ENCODE measurements around the gene ARHGAP44. TPM values are rescaled to one million over a fixed set of nuclear protein-coding genes. Genes with fewer than 3 reads are reported as not detected.
A peak's percentile ranks its signal among the peaks of the same experiment; 100 is the strongest.
"Not testable (repeated sequence)": the region's sequence is repeated elsewhere in the genome, so short reads cannot be mapped to it uniquely, and the experiment has no call there.

ARHGAP44 gene
- polyA plus RNA-seq, 12 donors, result 3.6 to 10.7 (median 5.1) TPM; not detected in 1

DNA sequence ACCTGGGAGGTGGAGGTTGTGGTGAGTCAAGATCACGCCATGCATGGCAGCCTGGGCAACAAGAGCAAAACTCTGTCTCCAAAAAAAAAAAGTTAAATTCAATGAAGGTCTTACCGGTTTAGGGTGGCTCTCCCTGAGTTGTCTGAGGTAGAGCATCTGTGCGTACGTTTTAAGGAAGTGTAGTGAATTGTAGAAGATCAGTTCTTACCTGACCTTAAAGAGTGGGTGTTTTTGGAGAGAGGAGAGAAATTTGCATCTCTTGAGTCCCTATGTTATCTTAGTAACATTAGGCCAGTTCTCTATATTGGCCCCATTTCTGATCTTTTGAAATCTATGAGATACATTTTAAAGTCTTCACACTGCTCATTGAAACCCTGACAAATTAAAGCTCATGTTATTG, 172.4 kb downstream of the ARHGAP44 start:
- no peak for DNase-seq

DNA sequence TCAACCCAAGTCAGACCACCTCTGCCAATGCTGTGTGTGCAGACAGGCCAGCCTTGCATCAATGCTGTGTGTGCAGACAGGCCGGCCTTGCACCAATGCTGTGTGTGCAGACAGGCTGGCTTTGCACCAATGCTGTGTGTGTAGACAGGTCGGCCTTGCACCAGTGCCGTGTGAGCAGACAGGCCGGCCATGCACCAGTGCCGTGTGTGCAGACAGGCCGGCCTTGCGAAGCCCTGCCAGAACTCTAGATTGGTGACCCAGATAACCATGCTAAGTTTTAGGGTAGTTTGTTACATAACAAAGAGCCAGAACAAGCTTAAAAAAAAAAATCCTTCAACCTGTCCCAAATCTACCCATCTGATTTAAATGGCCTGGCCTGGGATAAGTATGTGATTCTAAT, 174.2 kb downstream of the ARHGAP44 start:
- no peak for DNase-seq

DNA sequence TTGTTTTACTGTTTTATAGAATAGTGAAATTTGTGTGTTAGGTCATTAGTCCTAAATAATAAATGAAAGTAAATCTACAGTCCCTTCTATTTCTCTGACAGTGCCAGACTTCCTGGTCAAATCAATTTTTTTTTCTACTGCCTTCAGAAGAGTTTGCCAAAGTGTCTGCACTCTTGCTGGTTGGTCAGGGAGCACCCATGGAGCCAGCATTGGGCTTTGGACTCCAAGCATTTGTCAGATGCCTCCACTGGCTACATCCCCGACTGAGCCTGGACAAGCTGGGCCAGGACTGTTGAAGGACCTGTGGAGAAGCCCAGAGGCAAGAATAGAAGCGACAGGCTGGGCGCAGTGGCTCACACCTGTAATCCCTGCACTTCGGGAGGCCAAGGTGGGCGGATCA, 174.9 kb downstream of the ARHGAP44 start:
- DNase-seq, result no peak

DNA sequence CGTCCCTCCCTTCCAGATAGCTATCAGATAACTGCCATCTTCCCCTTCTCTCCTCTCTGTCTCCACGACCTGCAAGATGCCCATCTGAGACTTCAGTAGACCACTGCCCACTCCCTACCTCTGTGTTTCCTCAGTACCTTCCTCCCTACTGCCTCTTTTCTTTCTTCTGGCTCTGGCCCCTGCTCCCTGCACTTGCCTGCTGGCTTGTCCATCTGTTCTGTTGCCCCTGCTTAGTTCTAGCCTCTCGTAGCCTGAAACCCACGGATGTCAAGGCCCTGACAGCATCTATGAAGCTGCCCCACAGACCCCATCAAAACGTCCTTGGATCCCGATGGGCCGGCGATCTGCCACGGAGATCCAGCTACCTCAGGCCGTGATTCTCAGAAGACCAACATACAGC, 175.5 kb downstream of the ARHGAP44 start:
- DNase-seq, result no peak

DNA sequence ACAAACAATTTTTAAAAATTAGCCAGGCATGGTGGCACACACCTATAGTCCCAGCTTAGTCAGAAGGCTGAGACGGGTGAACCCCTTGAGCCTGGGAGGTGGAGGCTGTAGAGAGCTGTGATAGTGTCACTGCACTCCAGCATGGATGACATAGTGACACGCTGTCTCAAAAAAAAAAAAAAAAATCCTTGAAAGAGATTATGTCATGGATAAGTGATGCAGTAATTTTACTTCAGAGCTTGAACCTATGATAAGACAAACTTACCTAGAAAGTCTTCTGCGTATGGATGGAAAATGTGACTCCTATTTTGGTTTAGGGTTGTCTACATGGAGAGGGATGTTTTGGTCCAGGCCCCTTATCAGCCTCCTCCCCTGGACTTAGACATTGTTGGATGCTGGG, 176.7 kb downstream of the ARHGAP44 start:
- no peak for DNase-seq

DNA sequence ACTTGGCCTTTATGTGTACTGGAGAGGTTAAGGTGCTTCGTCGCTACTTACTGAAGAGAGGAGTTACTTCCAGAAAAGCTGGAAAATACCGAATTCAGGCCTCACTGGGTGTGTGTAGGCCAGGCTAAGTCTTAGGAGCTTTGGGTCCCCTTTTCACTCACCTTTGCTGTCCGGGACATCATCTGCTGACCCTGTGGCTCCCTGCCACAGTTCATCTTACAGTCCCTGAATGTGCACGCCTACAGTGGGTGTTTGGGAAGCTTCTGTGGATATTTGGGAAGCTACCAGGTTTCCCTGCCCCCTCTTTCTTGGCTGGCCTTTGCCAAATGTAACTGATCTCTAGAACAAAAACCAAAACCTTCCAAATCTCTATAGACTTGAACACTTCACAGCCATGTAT, 177.1 kb downstream of the ARHGAP44 start:
- no peak for DNase-seq

DNA sequence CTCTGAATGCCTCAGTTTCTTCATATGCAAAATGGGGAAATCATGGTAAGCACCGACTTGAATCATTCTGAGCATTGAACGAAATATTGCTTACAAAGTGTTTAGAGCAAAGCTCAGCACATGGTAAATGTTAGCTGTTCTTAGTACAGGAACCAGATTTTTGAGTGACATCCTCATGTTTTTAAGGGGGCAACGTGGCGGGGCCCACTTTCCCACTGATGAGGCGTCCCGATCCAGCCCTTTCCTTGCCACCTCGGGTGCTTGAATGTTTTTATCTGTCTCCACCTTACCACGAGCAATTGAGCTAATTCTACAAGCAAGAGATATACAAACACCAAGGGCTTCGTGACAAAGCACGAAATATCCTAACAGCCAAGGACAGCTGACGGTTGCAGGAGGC, 178.7 kb downstream of the ARHGAP44 start:
- no peak for DNase-seq

DNA sequence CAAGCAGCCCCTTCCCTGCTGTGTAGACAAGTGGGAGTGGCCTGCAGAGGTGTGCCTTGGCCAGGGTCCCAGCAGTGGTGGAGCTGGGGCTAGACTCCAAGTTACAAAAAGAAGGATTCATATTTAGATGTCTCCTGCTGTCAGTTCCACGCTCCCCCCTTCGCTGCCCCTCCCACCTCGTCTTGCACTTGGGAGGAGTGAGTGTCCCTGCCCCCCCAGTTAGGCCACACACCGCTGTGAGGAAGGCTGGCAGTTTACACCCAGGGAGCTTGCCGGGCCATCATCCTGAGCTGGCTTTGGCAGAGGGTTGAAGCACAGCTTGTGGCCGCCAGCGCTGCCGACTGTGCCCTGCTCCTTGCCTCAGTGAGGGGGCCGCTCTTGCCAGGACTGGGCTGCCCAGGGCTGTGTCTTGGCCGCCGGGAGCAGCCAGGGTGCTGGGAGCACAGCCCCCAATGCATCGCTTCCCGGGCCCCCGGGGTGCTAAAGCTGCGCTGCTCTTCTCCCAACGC, 184.3 kb downstream of the ARHGAP44 start:
- no peak for DNase-seq

DNA sequence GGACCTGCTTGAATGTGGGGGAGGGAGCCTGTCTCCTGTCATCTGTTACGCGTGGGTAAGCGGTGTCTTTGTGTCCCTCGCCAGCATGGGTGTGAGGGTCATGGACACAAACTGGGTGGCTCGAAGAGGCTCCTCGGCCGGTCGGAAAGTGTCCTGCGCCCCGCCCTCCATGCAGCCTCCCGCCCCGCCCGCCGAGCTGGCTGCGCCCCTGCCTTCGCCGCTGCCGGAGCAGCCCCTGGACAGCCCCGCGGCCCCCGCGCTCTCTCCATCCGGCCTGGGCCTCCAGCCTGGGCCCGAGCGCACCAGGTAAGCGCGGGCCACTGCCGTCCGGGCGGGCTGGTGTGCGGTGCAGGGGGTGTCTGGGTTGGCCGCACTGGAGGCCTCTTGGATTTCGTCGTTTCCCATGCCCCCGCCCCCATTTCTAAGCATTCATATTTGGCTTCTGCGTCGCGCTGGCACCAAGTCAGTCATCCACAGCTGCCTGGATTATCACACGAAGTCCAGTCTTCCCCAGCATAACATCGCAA, 184.8 kb downstream of the ARHGAP44 start:
- peak; percentile 55 for DNase-seq

DNA sequence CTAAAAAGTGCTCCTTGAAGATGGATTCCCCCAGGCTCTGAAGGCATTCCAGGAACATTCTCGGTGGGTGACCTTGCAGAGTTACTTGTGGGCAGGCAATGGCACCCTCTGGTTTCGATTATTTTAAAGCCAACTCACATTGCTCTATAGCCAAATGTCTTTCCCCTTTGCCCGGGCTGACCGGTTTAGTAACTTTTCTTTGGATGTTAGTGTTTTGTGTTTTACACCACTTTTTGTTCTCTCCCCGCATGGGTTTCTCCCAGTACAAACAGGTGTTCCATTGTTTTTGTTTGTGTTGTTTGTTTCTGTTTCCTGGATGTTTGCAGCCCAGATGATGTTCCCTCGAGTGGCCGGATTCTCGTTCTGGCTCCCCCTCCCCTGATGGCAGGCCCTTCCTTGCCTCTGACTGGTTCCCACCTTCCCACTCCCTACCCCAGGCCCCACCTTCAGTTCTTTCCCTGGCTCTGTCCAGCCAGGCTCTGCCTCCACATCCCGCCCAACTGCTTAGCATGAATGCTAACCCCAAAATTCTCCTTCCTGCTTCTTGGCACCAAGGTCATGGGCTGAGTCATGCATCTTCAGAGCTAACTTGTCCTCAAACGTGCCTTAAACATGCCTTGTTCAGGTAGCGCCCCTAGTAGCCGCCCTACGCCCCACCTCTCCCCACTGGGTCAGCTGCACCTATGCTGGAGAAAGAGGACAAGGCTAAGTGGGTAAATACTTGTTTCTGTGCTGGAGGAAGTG, 187.9 kb downstream of the ARHGAP44 start:
- no peak for DNase-seq

DNA sequence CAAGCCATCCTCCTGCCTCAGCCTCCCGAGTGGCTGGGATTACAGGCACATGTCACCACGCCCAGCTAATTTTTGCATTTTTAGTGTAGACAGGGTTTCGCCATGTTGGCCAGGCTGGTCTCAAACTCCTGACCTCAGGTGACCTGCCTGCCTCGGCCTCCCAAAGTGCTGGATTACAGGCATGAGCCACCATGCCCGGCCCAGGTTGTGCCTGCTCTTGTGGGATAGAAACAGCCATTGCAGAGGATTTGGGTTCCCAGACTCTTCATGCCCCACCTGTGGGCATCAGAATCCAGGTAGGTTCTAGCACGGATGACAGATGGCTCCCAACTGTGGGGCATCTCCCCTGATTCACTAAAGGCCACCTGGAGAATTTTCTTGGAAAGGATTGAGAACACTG, 189.5 kb downstream of the ARHGAP44 start:
- not testable (repeated sequence) for DNase-seq

DNA sequence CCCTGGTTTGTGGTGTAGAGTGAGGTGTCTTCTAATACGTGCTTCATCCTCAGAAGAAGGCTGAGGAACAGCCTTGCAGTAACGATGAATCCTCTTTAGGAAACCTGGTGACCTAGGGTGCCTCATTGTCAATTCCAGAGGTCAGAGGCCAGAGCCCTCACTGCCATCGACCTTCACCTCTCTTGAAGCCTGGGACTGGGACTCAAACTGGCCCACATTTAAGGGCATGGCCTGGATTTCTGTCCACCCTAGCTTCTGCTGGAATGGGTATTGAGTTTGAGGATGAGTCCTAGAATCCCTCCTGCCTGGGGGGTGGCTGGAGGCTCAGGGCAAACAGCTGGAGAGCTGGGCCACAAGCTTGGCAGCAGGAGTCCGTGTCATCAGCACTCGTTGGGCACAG, 189.9 kb downstream of the ARHGAP44 start:
- DNase-seq, result no peak

DNA sequence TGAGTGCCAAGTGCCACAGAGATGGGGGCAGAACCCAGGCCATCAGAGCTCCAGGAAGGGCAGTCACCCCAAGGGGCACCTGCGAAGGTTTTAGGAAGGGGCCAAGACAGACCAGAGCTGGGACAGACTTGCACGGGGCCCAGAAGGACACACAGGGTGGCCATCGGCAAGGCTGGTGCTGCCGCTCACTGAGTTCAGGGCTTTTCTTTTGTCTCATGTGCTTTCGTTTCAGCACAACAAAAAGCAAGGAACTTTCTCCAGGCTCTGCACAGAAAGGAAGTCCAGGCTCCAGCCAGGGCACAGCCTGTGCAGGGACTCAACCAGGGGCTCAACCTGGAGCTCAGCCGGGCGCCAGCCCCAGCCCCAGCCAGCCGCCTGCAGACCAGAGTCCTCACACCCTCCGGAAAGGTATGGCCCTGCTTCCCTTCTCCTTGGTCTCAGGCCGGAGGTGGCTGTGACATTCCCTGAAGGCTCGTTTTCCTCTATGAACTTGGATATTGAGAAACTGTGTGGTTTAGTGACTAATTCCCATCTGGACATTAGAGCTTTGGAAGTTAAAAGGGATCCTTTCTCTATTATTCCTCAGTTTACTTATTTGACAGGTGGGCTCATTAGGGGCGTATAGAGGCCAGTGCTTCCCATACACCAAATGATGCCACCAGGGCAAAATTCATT, 190.7 kb downstream of the ARHGAP44 start:
- no peak for DNase-seq

DNA sequence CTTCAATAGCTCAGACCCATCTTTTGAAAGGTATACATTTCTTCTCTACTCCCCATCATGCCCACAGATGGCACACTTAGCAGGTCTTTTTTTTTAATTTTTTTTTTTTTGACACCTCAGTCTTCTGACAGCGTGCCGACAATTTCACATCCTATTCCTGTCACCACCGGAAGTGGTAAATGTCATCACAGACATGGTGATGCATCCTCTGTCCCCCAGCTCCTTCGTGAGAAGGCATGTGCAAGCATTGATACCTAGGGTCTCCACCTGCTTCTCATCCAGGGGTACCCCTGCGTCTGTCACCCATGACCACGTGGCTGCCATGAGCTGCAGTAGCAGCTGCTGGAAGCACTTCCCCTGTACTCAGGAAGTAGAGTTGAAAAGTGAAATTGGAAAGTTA, 192.9 kb downstream of the ARHGAP44 start:
- DNase-seq, result no peak

DNA sequence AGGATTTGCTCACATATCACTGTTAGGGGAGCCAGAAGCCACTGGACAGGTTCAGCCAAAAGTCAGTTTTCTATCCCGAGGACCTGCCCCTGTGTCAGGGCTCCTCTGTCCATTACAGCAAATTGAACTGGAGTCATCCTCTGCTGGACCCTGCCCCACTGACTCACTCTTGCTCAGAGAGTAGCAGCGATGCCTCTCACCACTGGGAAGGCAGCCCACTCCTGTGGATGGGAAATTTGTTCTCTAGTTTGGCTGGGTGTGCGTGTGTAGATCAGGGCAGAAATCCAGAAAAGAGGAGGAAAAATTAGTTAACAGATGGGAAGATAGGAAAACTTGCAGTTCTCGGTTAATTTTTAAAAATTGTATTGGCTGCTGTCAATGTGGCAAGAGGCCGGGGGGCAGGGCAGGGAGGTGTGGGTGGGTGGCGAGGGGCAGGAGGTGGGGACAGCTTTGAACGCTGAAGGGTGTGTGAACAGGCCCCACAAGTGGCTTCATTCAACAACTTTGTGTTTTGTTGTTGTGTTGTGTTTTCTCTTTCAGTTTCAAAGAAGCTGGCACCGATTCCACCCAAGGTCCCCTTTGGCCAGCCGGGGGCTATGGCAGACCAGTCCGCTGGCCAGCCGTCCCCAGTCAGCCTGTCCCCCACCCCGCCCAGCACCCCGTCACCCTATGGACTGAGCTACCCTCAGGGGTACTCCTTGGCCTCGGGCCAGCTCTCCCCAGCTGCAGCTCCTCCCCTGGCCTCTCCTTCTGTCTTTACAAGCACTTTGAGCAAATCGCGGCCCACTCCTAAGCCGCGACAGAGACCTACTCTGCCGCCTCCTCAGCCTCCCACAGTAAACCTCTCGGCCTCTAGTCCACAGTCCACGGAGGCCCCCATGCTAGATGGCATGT, 194.9 kb downstream of the ARHGAP44 start:
- DNase-seq, result peak; percentile 97

DNA sequence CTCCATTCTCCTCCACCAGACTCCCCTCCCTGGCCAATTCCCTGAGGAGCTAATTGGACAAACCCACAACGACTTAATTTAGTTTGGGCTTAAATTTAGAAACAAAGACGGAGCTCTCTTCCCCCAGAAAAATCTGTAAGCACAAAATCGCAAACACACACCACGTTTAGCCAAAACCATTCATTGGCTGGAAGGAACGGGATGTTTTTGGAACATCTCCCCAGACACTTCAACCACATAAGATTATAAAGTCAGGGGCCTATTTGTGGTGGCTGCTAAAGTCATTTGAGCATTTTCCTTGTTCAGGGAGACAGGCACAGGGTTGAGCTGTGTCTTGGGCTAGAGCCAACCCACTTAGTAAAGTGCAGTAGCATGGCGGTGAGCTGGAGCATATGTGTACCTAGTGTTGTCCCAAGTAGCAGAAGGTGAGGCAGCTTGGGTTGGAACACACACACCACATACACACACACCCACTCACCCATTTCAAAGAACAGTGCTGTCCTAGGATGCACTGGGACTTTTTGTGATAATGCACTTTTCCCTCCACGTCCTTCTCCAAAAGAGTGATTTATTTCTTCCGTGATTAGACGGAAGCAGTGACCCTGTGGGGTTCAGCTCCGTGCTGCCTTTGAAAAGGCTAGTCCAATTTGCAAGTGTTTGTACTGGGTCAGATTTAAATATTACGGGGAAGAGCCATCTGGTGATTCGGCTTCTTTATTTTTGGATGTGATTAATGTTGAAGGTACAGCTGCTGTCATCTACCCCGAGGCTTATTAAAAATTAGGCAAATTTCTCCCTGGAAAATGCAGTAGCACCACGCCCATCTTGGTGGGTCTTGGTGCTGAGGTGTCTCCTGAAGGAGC, 196.4 kb downstream of the ARHGAP44 start:
- DNase-seq, result peak; percentile 57

DNA sequence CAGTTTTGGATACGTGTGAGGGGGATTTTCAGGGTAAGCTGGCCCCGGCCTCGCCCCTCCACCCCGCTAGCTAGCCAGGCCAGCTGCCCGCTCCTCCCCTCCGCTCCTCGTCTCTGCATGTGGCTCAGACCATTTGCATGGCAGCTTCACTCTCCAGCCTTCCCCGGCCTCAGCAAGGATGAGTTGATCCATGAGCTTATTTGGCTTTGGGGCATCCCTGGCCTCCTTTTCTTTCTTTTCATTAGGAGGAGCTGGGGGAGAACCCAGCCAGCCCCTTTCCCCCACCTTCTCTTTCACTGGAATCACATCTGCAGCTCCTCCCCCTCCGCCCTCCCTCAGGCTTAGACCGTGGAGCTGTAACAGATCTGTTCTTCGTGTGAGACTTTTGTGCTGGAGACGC, 197.8 kb downstream of the ARHGAP44 start:
- DNase-seq, result no peak

DNA sequence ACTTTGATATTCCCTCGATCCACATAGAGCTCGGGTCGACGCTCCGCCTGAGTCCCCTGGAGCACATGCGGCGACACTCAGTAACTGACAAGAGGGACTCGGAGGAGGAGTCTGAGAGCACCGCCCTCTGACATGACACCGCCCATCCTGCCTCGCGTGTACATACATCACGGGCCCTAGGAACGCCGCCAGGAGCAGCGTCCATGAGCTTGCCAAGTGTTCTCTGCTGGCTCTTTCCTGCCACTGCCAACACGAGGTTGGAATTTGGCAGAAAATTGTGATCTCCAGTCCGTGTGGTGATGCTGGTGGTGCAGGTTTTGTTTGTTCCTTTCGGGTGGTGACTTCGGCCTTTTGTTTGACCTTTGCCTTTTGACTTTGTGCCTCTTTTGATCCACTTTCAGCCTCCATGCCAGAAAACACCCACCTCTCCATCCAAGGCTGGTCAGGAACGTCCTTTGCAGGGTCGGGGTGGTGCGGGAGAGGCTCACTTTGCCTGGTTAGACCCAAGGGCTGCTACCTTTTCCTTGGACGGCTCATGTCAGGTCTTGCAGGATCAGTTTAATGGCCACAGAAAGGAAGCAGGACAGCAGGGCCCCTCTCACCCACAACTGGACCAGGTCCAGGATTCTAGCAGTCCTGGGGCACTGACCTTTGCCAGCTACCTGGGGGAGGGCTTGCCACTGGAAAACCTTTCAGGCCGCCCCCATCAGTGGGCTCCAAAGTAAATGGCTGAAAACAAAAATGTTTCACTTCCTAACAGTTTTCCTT, 200.9 kb downstream of the ARHGAP44 start:
- DNase-seq, result no peak

DNA sequence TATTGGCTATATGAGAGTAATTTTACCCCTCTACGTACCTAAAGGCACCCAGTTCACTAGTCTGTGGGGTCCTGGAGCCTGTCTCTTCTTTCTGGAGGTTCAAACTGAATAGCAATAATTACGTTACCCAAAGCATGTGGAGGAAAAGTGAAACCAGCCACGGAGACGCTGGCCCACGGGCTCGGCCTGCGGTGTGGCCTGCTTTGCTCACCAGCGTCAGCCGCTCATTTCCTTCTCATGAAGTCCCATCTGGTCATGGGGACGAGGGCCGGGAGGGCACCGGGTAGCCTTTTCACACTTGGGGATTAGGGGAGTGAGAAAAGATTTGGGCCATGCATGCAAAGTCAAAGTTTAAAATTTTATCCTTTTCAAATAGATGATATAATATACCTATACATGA, 201.6 kb downstream of the ARHGAP44 start:
- DNase-seq, result no peak

DNA sequence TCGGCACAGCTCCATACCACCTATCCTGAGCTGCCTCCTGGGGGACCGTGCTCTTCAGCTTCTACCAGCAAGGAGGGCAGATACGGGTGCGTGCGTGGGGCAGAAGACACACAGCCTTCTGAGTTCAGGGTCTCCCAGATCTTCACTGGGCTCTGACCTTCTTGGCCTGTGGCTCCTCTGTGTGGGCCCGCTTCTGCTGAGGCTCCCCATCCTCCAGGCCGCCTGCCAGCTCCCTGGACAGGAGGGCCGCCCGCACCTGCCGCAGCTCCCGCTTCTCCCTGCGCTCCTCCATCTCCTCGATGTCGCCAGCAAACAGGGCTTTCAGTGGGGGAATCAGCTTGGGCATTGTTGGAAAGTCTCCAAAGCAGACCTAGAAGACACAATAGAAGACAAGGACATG, 203.4 kb downstream of the ARHGAP44 start:
- DNase-seq, result no peak

Measured in muscle of arm (tissue), 12 donors.